DOHH2 (cell line): Measurements from ENCODE around the gene NLGN1.

Source experiments
- H3F3A ChIP-seq: fragments of 200-600 bp; sonication (generic), shearing (Covaris generic); 2 replicates; pipeline ENCODE4 v1.6.0; 2016; ENCODE audit warnings: antibody characterized with exemption, mild to moderate bottlenecking; ENCODE audit not compliant: control insufficient read depth, insufficient read depth
- H3K27ac ChIP-seq: fragments of 200-600 bp; sonication (generic); 2 replicates; pipeline ENCODE4 v1.5.1; 2014; ENCODE audit warnings: low read depth, mild to moderate bottlenecking, low read length, moderate library complexity
- H3K27me3 ChIP-seq: fragments of 200-600 bp; sonication (generic); 2 replicates; pipeline ENCODE4 v1.6.1; 2014; ENCODE audit warnings: mild to moderate bottlenecking, low read length, mixed read lengths; ENCODE audit not compliant: control insufficient read depth
- H3K36me3 ChIP-seq: fragments of 200-600 bp; sonication (generic); 2 replicates; pipeline ENCODE4 v1.6.1; 2014; ENCODE audit warnings: mild to moderate bottlenecking, low read length, moderate library complexity, mixed read lengths; ENCODE audit not compliant: control insufficient read depth
- H3K4me1 ChIP-seq: fragments of 200-600 bp; sonication (generic); 2 replicates; pipeline ENCODE4 v1.6.1; 2014; ENCODE audit warnings: mild to moderate bottlenecking, low read length, mixed read lengths; ENCODE audit not compliant: control insufficient read depth
- H3K4me2 ChIP-seq: fragments of 200-600 bp; sonication (generic); 2 replicates; pipeline ENCODE4 v1.6.0; 2014; ENCODE audit warnings: mild to moderate bottlenecking, low read length, moderate library complexity
- H3K4me3 ChIP-seq: fragments of 200-600 bp; sonication (generic); 2 replicates; pipeline ENCODE4 v1.5.1; 2014; ENCODE audit warnings: mild to moderate bottlenecking, low read length, mixed read lengths
- H3K79me2 ChIP-seq: fragments of 200-600 bp; sonication (generic); 2 replicates; pipeline ENCODE4 v1.6.1; 2014; ENCODE audit warnings: mild to moderate bottlenecking, low read length, mixed read lengths; ENCODE audit not compliant: control insufficient read depth
- H3K9me2 ChIP-seq: fragments of 200-600 bp; sonication (generic); replicated peaks from 2 replicates; pipeline ENCODE4 v1.6.1; 2014; ENCODE audit warnings: mild to moderate bottlenecking, low read length, mixed read lengths; ENCODE audit not compliant: control insufficient read depth
- H3K9me3 ChIP-seq: fragments of 200-600 bp; sonication (generic); 2 replicates; pipeline ENCODE4 v1.6.1; 2014; ENCODE audit warnings: antibody characterized with exemption, low read length, mixed read lengths; ENCODE audit not compliant: control insufficient read depth, insufficient read depth
- H4K20me1 ChIP-seq: fragments of 200-600 bp; sonication (generic); 2 replicates; pipeline ENCODE4 v1.6.0; 2014; ENCODE audit warnings: low read depth, mild to moderate bottlenecking, antibody characterized with exemption, low read length, moderate library complexity; ENCODE audit not compliant: control insufficient read depth, insufficient read depth
- EZH2phosphoT487 ChIP-seq: fragments of 200-600 bp; sonication (generic); IDR thresholded peaks from 2 replicates; pipeline ENCODE4 v1.6.1; 2017; ENCODE audit warnings: borderline replicate concordance, mild to moderate bottlenecking, antibody characterized with exemption, low read length, moderate library complexity, mixed read lengths
- TF ChIP-seq, protein P1 (sequence below): fragments of 200-600 bp; sonication (generic); IDR thresholded peaks from one replicate; pipeline ENCODE4 v1.5.1; 2014; ENCODE audit warnings: antibody characterized with exemption, mild to moderate bottlenecking, low read depth, low read length; ENCODE audit not compliant: poor library complexity, severe bottlenecking

NLGN1 gene

GRCh38 chr3:174333640-174334039, 936.1 kb downstream of the NLGN1 start:
- no peak for TF ChIP-seq EZH2phosphoT487
- TF ChIP-seq, protein P1, sequence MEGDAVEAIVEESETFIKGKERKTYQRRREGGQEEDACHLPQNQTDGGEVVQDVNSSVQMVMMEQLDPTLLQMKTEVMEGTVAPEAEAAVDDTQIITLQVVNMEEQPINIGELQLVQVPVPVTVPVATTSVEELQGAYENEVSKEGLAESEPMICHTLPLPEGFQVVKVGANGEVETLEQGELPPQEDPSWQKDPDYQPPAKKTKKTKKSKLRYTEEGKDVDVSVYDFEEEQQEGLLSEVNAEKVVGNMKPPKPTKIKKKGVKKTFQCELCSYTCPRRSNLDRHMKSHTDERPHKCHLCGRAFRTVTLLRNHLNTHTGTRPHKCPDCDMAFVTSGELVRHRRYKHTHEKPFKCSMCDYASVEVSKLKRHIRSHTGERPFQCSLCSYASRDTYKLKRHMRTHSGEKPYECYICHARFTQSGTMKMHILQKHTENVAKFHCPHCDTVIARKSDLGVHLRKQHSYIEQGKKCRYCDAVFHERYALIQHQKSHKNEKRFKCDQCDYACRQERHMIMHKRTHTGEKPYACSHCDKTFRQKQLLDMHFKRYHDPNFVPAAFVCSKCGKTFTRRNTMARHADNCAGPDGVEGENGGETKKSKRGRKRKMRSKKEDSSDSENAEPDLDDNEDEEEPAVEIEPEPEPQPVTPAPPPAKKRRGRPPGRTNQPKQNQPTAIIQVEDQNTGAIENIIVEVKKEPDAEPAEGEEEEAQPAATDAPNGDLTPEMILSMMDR: no peak
- Histone ChIP-seq H3F3A (no peaks in the 10 kb centered on the region), H3K9me3 (no peaks in the 10 kb centered on the region; the same call in 1 of the 2 replicates), H3K36me3 (no peaks in the 10 kb centered on the region), H3K79me2 (no peaks in the 10 kb centered on the region), H3K9me2 (no peaks in the 10 kb centered on the region), H3K4me3 (no peak overlapping the region), H3K27me3 (no peaks in the 10 kb centered on the region), H3K27ac (no peak overlapping the region), H3K4me2 (no peak overlapping the region), H4K20me1 (no peaks in the 10 kb centered on the region), H3K4me1 (no peaks in the 10 kb centered on the region)

DNA sequence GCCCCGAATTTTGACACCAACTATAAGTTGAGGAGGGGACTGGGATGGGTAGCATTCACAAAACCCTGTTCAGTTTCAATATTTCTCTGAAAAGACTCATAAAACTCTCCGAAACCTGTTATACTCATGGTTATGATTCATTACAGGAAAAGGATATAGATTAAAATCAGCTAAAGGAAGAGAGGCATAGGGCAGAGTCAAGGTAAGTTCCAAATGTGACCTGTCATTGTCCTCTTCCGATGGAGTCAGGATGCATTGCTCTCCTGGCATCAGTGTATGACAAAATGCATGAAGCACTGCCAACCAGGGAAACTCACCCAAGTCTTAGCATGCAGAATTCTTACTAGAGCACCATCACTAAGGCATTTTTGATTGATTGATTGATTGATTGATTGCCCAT, 936.6 kb downstream of the NLGN1 start:
- Histone ChIP-seq H3K79me2 (no peaks in the 10 kb centered on the region), H4K20me1 (no peaks in the 10 kb centered on the region), H3K9me3 (no peaks in the 10 kb centered on the region; the same call in 1 of the 2 replicates), H3K4me2 (no peak overlapping the region), H3K4me1 (no peaks in the 10 kb centered on the region), H3K36me3 (no peaks in the 10 kb centered on the region), H3F3A (no peaks in the 10 kb centered on the region), H3K27me3 (no peaks in the 10 kb centered on the region), H3K27ac (no peak overlapping the region), H3K9me2 (no peaks in the 10 kb centered on the region), H3K4me3 (no peak overlapping the region)
- TF ChIP-seq, protein P1: no peak
- no peak for TF ChIP-seq EZH2phosphoT487

GRCh38 chr3:174335324-174335723, 937.8 kb downstream of the NLGN1 start:
- Histone ChIP-seq H3F3A (no peaks in the 10 kb centered on the region), H3K4me3 (no peak overlapping the region), H3K27me3 (no peaks in the 10 kb centered on the region), H3K27ac (no peak overlapping the region), H3K36me3 (no peaks in the 10 kb centered on the region), H3K9me2 (no peaks in the 10 kb centered on the region), H3K4me2 (no peak overlapping the region), H3K9me3 (no peaks in the 10 kb centered on the region), H3K79me2 (no peaks in the 10 kb centered on the region), H3K4me1 (no peaks in the 10 kb centered on the region), H4K20me1 (no peaks in the 10 kb centered on the region)
- no peak for TF ChIP-seq EZH2phosphoT487
- TF ChIP-seq, protein P1: no peak
